ENCODE measurements around the gene GLE1.
"Not testable (repeated sequence)": the region's sequence is repeated elsewhere in the genome, so short reads cannot be mapped to it uniquely, and the experiment has no call there.

The GLE1 gene

GRCh38 chr9:128497824-128498610 is 6.5 kb upstream of the GLE1 start:
- no peak for DNase-seq

- no peak for DNase-seq
Observed at GRCh38 chr9:128498911-128499310, 5.6 kb upstream of the GLE1 start.

- no peak for DNase-seq
Observed at GRCh38 chr9:128499920-128500319, 4.6 kb upstream of the GLE1 start.

- not testable (repeated sequence) for DNase-seq
Observed at GRCh38 chr9:128503415-128503825, 1.1 kb upstream of the GLE1 start.

GRCh38 chr9:128503870-128504269 is 649 bp upstream of the GLE1 start:
- DNase-seq = no peak

GRCh38 chr9:128505414-128505765 is 871 bp downstream of the GLE1 start:
- no peak for DNase-seq

- not testable (repeated sequence) for DNase-seq
Observed at GRCh38 chr9:128505906-128506305, 1.4 kb downstream of the GLE1 start.

- no peak for DNase-seq
Observed at GRCh38 chr9:128512820-128513219, 8.3 kb downstream of the GLE1 start.

GRCh38 chr9:128521956-128522355 is 17.4 kb downstream of the GLE1 start:
- no peak for DNase-seq

- no peak for DNase-seq
Observed at GRCh38 chr9:128523199-128523925, 18.8 kb downstream of the GLE1 start.

- DNase-seq = no peak
Observed at GRCh38 chr9:128526720-128527119, 22.2 kb downstream of the GLE1 start.

- DNase-seq = no peak
Observed at GRCh38 chr9:128528445-128529160, 24.1 kb downstream of the GLE1 start.

GRCh38 chr9:128529191-128529590 is 24.7 kb downstream of the GLE1 start:
- DNase-seq = no peak

GRCh38 chr9:128532581-128532980 is 28.1 kb downstream of the GLE1 start:
- DNase-seq = no peak

- no peak for DNase-seq
Observed at GRCh38 chr9:128540634-128541360, 36.3 kb downstream of the GLE1 start.

- DNase-seq = no peak
Observed at GRCh38 chr9:128546504-128546903, 42.0 kb downstream of the GLE1 start.

- DNase-seq = no peak
Observed at GRCh38 chr9:128548876-128549275, 44.4 kb downstream of the GLE1 start.

- no peak for DNase-seq
Observed at GRCh38 chr9:128550226-128550625, 45.7 kb downstream of the GLE1 start.

GRCh38 chr9:128550770-128551656 is 46.5 kb downstream of the GLE1 start:
- DNase-seq = no peak

GRCh38 chr9:128551657-128552152 is 47.2 kb downstream of the GLE1 start:
- no peak for DNase-seq

GRCh38 chr9:128552153-128552743 is 47.7 kb downstream of the GLE1 start, which contains the start of gene SPTAN1:
Gene SPTAN1 (plus strand): TSS chr9:128552587. CDS start chr9:128566741, 14,154 bp downstream.
- peak; percentile 95 for DNase-seq

Data from activated T-cell treated with anti-CD3 and anti-CD28 coated beads, Interleukin-2, amount 50 U/mL, for 1 hour (primary cell).